GM21423 (cell line): ENCODE measurements around the gene TMEM135.
"Not testable (repeated sequence)": the region's sequence is repeated elsewhere in the genome, so short reads cannot be mapped to it uniquely, and the experiment has no call there.

ENCODE experiments used
- ATAC-seq: cut with Tn5 transposase; IDR thresholded peaks from one replicate; pipeline ENCODE4 v1.9.1; 2021; ENCODE audit warnings: mild to moderate bottlenecking, moderate library complexity; ENCODE audit not compliant: unreplicated experiment

The TMEM135 gene

DNA sequence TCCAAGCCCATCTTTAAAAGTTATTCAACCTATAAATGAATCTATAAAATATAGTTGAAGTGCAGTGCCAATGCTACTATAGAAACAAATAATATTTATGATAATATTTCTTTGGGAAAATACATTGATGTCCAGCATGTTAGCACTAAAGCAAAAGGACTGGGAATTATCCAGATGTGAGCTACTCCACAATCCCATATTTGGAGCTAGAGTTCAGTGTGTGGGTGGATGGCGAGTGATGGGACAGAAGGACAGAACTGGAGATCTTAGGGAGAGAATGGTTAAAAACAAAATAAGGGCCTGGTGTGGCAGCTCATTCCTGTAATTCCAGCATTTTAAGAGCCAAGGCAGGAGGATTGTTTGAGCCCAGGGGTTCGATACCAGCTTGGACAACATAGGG is 216.8 kb downstream of the TMEM135 start:
- no peak for ATAC-seq

DNA sequence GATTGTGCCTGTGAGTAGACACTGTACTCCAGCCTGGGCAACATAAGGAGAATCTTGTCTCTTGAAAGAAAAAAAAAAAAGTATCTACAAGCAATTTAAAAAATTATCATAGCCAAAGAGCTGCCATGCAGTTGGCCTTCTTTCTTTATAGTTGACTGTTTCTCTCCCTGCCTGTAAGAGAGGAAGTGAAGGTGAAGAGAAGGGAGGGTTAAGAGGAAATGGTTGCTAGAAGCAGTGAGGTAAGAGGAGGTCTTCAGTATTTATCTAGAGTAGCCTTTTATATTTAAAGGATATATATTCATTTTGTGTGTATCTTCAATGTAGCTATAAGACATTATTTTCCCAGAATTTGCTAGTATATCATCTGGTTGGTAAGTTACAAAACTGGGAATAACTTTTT is 217.9 kb downstream of the TMEM135 start:
- ATAC-seq = no peak

DNA sequence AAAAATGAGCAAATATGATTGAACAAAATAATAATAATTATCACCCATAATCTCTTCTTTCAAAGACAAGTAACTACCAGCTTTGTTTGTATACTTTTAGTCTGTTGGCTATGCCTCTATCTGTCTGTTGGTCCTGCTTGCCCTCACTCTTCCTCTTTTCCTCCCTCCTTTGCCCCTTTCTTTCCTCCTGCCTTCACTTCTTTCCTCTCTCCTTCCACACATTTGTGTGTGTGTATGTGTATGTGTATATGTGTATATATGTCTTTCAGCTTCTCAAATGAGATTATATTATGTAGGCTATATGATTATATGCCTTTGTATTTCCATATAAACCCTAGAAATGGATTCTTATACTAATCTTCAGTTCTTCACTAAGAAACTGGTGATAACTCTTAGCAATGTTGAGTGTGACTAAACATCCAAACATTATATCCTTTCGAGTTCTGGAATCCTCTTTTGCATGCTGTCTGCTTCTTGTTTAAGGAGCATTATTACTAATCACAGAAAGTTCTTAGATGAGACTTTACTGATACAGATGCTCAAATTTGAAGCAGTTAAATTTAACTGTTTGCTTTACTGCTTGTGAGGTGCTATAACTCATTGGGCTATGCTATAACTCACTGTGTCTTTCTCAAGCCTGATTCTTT is 219.1 kb downstream of the TMEM135 start:
- ATAC-seq = no peak

DNA sequence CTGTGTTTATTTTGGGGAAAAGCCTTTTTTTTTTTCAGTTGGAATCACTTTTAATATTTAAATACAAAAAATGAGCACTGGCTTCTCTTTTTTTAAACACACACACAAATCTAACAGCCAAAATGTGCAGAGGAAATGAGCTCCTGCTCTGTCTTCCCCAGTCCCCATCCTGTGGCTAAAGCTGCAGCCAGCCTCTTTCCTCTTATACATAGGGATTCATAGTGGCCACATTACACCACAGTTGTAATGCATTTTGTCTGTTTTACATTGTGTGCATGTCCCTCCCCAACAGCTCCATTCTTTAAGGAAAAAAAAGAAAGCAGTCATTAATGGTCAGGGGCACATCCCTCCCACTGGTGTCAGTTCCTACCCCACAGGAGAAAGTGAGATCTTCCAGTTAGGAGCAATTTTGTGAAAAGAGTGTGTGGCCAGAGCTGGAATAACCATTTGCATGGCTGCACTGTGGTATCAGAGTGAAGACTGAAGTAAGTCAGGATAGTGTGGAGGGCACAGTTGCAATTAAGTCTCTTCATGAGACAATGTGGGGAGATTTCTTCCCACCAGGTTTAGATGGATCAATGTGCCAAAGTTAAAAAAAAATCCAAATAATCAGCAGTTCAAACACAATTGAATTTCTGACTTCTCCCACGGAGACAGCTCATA is 220.6 kb downstream of the TMEM135 start:
- no peak for ATAC-seq

DNA sequence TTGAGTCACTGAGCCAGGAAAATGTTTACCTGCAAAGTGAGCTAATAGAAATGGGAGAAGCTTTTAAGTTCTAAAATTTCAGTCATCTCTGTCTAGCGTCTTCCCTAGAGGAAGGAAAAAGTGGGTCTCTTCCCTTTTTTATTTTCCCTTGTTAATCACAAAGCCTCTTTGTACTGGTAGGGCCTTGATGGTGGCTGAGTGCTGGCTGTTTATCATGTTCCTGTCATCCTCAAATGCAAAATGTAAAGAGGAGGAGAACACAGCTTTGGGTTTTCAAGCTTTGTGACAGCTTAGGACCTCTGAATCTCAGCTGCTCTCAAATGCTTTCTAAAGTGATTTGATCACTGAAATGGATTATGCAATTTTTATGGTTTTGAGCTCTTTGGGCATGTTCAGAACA is 222.0 kb downstream of the TMEM135 start:
- no peak for ATAC-seq

DNA sequence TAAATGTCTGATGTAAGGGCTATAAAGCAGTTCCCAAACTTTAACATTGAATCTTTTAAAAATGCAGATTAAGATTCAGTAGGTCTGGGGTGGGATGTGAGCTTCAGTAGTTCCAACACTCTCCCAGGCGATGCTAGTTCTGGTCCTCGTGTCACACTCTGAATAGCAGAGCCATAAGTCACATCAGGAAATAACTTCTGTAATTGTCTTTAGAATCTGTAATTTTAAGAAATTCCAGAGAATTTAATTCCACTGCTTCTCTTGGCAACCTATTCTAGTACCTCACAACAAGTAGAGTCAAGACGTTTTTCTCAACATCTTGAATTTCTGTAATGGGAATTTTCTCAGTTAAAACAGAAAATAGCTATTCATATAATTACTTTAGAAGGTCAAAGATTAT is 223.1 kb downstream of the TMEM135 start:
- ATAC-seq = no peak

DNA sequence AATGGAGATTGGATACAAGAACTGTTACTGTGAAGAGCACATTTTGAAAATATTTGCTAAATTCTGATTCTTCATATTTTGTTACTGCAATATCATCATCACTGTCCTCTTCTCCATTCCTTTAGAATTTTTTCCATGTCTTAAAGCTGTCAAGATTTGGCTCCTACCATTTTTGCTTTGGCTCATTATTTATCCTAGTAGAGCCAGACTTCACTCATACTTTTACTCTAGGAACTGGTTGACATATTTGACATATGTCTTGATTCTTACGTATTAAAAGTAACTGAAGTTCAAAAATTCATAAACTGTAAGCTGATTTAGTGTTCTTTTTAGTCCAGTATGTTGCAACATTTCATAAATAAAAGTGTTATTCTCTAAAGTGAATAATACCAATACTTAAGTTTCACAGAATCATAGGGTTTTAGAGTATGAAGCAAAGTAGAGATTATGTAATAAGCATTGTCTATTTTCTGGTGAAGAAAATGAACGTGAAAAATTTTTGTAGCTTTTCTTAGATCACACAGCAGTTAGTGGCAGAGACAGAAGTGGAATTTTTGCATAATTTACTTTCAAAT is 225.6 kb downstream of the TMEM135 start:
- no peak for ATAC-seq

DNA sequence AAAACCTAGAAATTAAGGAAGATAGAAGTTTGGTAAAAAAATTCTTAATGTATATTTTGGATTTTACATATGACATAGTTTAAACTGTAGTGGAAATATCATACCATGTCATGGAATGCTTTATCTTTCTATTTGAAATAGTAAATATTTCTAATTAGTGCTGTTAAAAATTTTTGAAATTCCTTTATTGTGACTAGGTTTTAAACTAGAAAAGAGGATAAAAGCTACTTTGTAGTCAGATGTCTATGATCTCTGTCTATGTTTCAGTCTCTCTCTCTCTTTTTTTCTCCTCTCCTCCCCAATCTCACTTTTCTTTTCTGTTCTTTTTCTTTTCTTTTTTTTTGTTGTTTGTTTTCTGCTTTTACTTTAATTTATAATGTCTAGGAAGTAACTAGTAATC is 226.2 kb downstream of the TMEM135 start:
- no peak for ATAC-seq

DNA sequence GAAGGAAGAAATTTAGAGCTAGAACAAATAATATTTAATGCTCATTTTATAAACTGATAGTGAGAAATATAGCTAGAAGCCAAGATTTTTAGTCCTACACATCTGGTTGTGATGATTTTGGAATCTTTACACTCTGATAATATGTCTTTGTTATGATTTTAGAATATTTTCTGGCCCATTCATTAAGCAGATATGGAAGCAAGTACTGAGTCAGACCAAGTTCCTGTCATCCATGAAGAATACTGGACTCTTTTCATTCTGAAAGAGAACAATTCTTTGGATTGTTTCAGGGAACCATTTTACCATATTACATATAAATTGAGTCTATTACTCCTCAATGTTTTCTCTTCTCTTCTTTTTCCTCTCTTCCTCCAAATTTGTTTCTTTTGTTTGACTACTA is 227.4 kb downstream of the TMEM135 start:
- no peak for ATAC-seq

DNA sequence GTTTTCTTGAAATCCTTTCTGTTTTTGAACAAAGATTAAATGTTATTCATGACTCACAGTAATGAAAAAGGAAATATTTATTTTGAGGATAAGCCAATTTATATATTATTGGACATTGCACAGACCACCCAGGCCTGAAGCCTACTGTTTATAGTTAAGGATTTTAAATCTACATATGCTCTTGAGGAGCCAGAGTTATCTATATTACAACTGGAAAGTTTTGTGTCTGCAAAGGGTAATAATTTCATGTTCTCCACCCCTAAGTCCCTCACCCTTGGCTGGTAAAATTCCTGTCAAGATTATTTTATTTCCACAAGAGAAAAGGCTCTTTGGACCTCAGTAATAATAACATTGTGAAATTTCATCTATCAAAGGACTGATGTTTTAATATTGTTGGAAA is 228.2 kb downstream of the TMEM135 start:
- ATAC-seq = no peak

DNA sequence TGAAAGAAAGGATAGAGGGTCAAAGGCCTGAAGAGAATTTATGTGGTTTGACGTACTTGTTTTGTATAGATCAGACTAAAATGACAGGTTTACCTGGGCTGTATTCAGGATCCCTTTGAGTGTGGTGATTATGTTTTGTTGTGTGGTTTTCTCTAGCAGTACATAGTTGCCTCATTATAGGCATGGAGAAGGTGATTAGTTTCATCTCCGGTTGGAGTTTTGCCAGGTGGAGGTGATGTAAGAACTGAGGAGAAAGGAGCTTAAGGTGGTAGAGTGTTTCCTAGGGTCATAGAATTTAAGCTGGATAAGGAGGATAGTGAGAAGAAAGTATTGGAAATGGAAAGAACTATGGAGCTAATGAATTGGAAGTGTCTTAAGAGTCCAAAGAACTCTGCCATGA is 229.0 kb downstream of the TMEM135 start:
- no peak for ATAC-seq

DNA sequence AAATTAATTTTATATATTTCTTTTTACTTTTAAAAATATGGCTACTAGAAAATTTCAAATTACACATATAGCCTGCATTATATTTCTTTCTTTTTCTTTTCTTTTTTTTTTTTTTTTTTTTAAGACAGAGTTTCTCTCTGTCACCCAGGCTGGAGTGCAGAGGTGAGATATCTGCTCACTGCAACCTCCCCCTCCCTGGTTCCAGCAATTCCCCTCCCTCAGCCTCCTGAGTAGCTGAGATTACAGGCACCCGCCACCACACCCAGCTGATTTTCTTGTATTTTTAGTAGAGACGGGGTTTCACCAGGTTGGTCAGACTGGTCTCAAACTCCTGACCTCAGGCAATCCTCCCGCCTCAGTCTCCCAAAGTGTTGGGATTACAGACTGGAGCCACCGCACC is 234.2 kb downstream of the TMEM135 start:
- ATAC-seq = not testable (repeated sequence)

DNA sequence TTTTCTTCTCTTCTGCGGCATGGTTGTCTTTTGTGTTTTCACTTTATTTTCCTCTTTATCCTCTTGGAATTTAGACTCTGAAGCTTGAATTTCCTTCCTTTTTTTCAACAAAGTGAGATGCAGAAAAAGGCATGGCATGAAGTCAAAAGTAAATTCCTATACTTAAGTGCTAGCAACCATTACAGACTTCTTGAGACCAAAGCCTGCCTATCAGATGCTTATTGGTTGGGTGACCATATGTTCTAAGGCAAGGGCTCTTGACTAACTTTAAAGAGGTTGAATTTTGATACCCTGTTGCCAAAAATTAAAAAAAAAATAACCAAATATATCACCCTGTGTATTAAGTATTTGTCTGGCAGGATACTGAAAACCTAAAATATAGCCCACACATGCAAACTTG is 237.4 kb downstream of the TMEM135 start:
- ATAC-seq = no peak

DNA sequence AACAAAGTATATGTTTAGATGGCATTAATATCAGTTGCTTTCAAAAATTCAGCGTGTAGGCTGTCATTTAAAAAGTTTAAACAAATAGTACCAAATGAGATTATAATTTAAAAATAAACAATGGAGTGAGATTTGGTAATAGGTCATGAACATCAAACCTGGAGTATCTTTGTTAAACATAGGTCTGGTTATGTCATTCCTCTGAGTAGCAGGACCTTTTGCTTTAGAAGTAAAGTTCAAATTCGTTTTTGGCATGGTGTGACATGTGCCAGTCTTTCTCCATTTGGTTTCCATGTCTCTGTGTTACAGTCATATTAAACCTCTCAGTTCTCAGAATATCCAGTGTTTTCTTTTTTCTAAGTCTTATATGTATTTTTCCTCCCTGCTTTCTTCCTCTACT is 242.4 kb downstream of the TMEM135 start:
- no peak for ATAC-seq

DNA sequence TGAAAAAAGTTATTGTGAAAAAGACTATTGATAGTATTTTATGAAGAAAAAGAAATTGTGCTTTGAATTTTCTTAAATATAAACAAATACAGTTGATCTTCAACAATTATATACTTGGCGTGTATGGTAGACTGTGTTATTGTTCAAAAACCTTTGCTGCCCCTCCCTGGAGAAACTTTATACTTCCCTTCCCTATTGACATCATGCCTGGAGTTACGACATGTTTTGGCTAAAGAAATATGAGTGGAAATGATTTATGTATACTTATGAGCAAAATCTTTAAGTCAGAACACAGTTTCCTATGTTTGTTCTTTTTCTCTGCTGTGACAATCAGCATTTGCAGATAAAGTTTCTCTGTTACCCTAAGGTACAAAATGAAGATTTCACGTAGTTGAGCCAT is 243.8 kb downstream of the TMEM135 start:
- ATAC-seq = no peak

DNA sequence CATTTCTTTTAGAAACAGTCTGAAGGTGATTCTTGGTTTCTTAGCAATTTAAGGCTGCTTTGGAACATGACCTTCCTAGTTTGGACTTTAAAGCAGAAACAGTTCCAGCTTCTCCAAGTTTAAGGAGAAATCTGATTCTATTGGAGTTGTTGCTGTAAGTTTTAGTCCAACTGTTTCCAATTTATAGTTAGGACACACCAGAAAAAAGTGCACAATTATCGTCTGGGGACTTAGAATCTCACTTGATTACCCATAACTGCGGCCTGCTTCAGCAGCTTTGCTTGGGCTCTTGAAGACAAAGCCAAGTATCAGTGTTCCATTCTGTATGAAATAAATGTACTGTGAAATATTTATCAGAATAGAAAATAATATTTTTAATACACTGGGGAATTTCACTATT is 246.6 kb downstream of the TMEM135 start:
- no peak for ATAC-seq

DNA sequence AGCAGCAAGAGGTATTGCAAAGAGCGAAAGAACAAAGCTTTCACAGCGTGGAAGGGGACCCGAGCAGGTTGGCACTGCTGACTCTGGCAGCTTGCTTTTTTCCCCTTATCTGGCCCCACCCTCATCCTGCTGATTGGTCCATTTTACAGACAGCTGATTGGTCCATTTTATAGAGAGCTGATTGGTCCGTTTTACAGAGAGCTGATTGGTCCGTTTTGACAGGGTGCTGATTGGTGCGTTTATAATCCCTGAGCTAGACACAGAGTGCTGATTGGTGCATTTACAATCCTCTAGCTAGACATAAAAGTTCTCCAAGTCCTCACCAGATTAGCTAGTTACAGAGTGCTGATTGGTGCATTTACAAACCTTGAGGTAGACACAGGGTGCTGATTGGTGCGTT is 247.9 kb downstream of the TMEM135 start:
- not testable (repeated sequence) for ATAC-seq

DNA sequence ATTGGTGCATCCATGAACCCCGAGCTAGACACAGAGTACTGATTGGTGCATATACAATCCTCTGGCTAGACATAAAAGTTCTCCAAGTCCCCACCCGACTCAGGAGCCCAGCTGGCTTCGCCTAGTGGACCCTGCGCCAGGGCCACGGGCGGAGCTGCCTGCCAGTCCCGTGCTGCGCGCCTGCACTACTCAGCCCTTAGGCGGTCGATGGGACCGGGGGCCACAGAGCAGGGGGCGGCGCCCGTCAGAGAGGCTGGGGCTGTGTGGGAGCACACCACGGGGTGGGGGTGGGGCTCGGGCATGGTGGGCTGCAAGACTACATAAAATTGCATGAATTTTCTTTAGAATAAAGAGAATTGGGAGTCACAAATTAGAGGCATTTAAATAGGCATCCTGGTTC is 248.6 kb downstream of the TMEM135 start:
- ATAC-seq = no peak

DNA sequence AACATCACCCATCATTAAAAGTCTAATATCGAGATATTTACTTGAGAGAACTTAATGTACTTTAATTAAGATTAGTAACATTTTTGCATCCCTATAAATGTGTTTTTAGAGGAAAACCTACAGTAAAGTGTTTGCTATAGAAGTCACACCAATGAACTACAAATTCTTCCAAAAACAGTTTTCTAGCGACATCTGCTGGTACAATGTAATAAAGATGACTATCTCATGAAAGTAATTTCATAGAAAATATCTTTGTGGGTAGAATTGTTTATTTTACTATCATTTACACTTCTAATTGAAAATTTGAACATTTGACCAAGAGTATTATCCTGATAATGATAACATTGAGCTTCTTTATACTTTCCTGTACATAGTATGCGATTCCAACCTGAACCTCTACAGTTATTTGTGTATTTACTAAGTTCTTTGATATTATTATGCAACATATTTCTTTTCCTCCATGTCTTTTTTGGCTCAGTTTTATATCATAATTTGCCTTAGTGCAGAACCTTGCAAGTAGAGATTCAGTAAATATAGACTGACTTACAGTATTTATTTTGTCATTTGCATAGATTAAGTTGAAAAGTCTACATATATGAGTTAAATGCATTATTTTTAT is 252.7 kb downstream of the TMEM135 start:
- ATAC-seq = peak; percentile 51

DNA sequence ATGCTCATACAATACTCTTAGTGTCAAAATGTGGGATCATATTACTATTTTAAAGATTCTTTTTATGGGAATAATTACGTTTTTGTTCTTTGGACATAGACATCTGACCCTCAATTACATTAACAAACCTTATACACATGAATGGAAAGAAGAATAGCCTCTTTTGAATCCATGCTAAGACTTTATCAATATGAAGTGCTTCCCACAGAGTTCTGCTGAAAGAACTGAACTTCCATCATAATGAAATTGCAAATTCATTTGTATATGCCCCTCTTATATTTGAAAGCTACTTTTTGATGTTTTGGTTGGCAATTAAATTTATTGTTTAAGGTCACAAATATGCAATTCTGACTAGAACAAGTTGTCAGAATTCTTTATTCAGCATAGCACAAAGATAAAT is 254.9 kb downstream of the TMEM135 start:
- ATAC-seq = no peak

DNA sequence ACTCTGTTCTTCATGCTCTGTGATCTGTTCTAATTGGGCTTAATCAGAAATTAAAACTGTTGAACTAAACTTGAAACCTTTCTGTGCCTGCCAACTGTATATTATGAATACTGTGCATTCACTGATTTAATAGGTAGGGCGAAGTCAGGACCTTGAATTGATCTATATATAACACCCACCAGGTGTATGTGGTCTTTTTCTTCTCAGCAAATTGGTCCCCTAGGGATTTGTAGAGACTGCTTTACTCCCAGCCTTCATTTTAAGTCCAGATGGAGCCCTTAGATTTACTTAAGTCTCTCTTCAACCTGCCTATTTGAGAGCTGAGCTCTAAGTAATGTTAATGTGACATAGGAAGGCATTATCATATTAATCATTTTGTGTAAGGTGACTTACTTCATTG is 257.5 kb downstream of the TMEM135 start:
- ATAC-seq = peak; percentile 42

DNA sequence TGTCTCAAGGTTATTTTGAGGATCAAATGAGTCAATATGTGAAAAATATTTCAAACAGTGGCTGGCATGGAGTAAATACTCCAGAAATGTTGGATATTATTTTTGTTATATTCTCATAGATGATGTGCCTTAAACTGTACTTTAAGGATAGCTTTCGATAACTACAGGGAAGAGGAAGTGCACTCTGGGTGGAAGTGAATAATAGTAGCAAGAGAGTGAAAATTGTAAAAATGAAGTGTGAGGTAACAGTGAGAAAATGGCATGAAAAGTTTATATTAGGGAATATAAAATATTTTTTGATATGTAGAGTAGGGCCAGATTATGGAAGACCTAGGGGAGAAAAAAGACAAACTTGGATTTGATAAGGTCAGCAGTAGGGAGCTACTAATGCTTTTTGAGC is 258.9 kb downstream of the TMEM135 start:
- ATAC-seq = no peak
